HG02678 (cell line): ENCODE data around the gene KRTAP10-5.
"Not testable (repeated sequence)": the region's sequence is repeated elsewhere in the genome, so short reads cannot be mapped to it uniquely, and the experiment has no call there.

ENCODE experiments used
- ATAC-seq: cut with Tn5 transposase; IDR thresholded peaks from one replicate; pipeline ENCODE4 v1.9.1; 2021; ENCODE audit warnings: mild to moderate bottlenecking, moderate library complexity; ENCODE audit not compliant: unreplicated experiment

KRTAP10-5 gene

GRCh38 chr21:44580231-44580821 lies at the start of gene KRTAP10-5:
Gene KRTAP10-5 (minus strand): TSS chr21:44580604. CDS start chr21:44580578, 26 bp downstream.
- ATAC-seq = not testable (repeated sequence)

- ATAC-seq = no peak
These were observed 48.4 kb upstream of the KRTAP10-5 start for GRCh38 chr21:44628707-44629391.

- ATAC-seq = not testable (repeated sequence)
These were observed 47.4 kb upstream of the KRTAP10-5 start for GRCh38 chr21:44627831-44628233.

GRCh38 chr21:44627181-44627822 lies 46.9 kb upstream of the KRTAP10-5 start:
- ATAC-seq = not testable (repeated sequence)

- ATAC-seq = no peak
These were observed 46.3 kb upstream of the KRTAP10-5 start, which contains the start of gene KRTAP10-9 for GRCh38 chr21:44626673-44627143. Gene KRTAP10-9 (plus strand): TSS chr21:44627093. CDS start chr21:44627172, 79 bp downstream.

- no peak for ATAC-seq
These were observed 45.9 kb upstream of the KRTAP10-5 start for GRCh38 chr21:44626262-44626661.

- no peak for ATAC-seq
These were observed 45.4 kb upstream of the KRTAP10-5 start for GRCh38 chr21:44625756-44626155.

GRCh38 chr21:44623575-44623974 lies 43.2 kb upstream of the KRTAP10-5 start:
- ATAC-seq = no peak

- no peak for ATAC-seq
These were observed 39.5 kb upstream of the KRTAP10-5 start for GRCh38 chr21:44619886-44620285.

- ATAC-seq = no peak
These were observed 38.5 kb upstream of the KRTAP10-5 start for GRCh38 chr21:44618909-44619308.

GRCh38 chr21:44618504-44618903 lies 38.1 kb upstream of the KRTAP10-5 start:
- ATAC-seq = no peak

- ATAC-seq = no peak
These were observed 36.7 kb upstream of the KRTAP10-5 start for GRCh38 chr21:44617071-44617501.

GRCh38 chr21:44616591-44616926 lies 36.2 kb upstream of the KRTAP10-5 start:
- ATAC-seq = no peak

- ATAC-seq = no peak
These were observed 35.6 kb upstream of the KRTAP10-5 start for GRCh38 chr21:44615911-44616590.

GRCh38 chr21:44615466-44615865 lies 35.1 kb upstream of the KRTAP10-5 start:
- no peak for ATAC-seq

GRCh38 chr21:44614961-44615391 lies 34.6 kb upstream of the KRTAP10-5 start:
- no peak for ATAC-seq

GRCh38 chr21:44614161-44614631 lies 33.8 kb upstream of the KRTAP10-5 start:
- no peak for ATAC-seq

GRCh38 chr21:44613386-44614155 lies 33.2 kb upstream of the KRTAP10-5 start:
- ATAC-seq = no peak

GRCh38 chr21:44612669-44613229 lies 32.3 kb upstream of the KRTAP10-5 start:
- no peak for ATAC-seq

- ATAC-seq = no peak
These were observed 31.7 kb upstream of the KRTAP10-5 start, which contains the start of gene KRTAP10-8 for GRCh38 chr21:44612029-44612486. Gene KRTAP10-8 (plus strand): TSS chr21:44612079. CDS start chr21:44612101, 22 bp downstream.
